Measurements from ENCODE around the gene USP54.

The USP54 gene

DNA sequence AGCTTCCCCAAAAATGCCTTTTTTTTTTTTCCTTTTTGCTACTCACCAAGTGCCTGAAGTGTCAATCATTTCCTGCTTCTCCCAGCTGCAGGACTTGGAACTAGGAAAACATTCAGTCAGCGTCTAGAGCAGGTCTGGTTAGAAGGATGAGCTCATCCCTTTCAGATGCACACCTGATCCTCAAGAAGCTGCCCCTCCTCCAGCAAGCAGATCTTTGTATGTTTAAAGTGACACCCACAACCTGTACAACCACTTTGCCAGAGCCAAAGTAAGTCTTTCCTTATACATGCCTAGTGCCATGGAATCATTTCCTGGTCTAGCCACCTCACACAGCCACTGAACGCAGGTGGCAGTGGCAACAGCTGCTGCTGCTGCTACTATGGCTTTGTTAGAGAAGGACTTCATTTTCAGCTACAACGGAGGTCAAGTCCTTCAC lies 10.4 kb upstream of the USP54 start (continued):
- TF ChIP-seq, protein P1, sequence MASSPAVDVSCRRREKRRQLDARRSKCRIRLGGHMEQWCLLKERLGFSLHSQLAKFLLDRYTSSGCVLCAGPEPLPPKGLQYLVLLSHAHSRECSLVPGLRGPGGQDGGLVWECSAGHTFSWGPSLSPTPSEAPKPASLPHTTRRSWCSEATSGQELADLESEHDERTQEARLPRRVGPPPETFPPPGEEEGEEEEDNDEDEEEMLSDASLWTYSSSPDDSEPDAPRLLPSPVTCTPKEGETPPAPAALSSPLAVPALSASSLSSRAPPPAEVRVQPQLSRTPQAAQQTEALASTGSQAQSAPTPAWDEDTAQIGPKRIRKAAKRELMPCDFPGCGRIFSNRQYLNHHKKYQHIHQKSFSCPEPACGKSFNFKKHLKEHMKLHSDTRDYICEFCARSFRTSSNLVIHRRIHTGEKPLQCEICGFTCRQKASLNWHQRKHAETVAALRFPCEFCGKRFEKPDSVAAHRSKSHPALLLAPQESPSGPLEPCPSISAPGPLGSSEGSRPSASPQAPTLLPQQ (tag by site-specific recombination; IDR thresholded peaks at IDR 0.05) = 0 out of 2 replicates have a peak, but pooled peaks have one; percentile 18
- TF ChIP-seq KLF10 (tag by site-specific recombination; IDR thresholded peaks at IDR 0.05) = no peak

DNA sequence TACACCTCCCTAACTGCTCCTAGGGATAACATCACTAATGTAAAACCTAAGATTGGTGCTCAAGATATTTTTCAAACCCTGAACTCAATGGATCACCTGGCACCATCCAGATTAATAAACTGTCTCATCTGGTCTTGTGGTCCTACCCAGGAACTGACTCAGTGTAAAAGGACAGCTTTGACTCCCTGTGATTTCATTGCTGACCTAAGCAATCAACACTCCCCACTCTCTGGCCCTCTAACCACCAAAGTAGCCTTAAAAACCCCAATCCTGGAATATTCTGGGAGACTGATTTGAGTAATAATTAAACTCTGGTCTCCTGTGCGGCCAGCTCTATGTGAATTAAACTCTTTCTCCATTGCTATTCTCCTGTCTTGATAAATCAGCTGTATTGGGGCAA lies 6.2 kb upstream of the USP54 start:
- ChIA-PET CTCF (interaction anchor here (0.6 kb wide), 1 partner anchor 564 kb away, joined by 4 read pairs; no protein-coding TSS in a partner anchor), POLR2A (no interaction called here)
- TF ChIP-seq, protein P2, sequence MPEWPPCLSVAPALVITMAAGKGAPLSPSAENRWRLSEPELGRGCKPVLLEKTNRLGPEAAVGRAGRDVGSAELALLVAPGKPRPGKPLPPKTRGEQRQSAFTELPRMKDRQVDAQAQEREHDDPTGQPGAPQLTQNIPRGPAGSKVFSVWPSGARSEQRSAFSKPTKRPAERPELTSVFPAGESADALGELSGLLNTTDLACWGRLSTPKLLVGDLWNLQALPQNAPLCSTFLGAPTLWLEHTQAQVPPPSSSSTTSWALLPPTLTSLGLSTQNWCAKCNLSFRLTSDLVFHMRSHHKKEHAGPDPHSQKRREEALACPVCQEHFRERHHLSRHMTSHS (tag by site-specific recombination; IDR thresholded peaks at IDR 0.05) = no peak
- TF ChIP-seq SP7 (tag by site-specific recombination; IDR thresholded peaks at IDR 0.05) (no peak), ZNF843 (tag by site-specific recombination; IDR thresholded peaks at IDR 0.05) (no peak), ZBTB48 (tag by site-specific recombination; IDR thresholded peaks at IDR 0.05) (no peak), YY1 (tag by site-specific recombination; IDR thresholded peaks at IDR 0.05) (no peak), ZNF311 (tag by site-specific recombination; IDR thresholded peaks at IDR 0.05; ENCODE audit: borderline replicate concordance) (no peak), ZNF23 (tag by site-specific recombination; IDR thresholded peaks at IDR 0.05; ENCODE audit: borderline replicate concordance) (no peak)
- TF ChIP-seq, protein P3, sequence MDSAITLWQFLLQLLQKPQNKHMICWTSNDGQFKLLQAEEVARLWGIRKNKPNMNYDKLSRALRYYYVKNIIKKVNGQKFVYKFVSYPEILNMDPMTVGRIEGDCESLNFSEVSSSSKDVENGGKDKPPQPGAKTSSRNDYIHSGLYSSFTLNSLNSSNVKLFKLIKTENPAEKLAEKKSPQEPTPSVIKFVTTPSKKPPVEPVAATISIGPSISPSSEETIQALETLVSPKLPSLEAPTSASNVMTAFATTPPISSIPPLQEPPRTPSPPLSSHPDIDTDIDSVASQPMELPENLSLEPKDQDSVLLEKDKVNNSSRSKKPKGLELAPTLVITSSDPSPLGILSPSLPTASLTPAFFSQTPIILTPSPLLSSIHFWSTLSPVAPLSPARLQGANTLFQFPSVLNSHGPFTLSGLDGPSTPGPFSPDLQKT (IDR thresholded peaks at IDR 0.05; ENCODE audit: borderline replicate concordance, low read depth, low read length) = no peak
- TF ChIP-seq, protein P4, sequence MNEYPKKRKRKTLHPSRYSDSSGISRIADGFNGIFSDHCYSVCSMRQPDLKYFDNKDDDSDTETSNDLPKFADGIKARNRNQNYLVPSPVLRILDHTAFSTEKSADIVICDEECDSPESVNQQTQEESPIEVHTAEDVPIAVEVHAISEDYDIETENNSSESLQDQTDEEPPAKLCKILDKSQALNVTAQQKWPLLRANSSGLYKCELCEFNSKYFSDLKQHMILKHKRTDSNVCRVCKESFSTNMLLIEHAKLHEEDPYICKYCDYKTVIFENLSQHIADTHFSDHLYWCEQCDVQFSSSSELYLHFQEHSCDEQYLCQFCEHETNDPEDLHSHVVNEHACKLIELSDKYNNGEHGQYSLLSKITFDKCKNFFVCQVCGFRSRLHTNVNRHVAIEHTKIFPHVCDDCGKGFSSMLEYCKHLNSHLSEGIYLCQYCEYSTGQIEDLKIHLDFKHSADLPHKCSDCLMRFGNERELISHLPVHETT (tag by site-specific recombination; IDR thresholded peaks at IDR 0.05) = no peak
- TF ChIP-seq, protein P5, sequence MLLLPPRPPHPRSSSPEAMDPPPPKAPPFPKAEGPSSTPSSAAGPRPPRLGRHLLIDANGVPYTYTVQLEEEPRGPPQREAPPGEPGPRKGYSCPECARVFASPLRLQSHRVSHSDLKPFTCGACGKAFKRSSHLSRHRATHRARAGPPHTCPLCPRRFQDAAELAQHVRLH (tag by site-specific recombination; IDR thresholded peaks at IDR 0.05) = no peak

DNA sequence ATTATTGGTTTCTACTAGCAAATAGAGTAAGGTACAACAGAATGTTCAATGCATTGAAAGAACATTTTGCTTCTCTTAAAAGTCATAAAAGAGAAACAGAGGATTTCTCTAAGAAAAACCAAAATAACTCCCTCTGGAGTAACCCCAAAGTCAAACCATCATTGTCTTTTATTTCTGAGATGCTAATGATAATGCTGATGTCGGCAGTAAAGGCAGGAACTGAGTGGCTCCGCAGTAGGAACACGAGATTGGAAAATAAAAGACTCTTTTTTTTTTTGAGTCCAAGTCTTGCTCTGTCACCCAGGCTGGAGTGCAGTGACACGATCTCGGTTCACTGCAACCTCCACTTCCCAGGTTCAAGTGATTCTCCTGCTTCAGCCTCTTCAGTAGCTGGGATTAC lies 2.7 kb upstream of the USP54 start:
- ChIA-PET CTCF (interaction anchor here (0.7 kb wide), 1 partner anchor 83 kb away, joined by 3 read pairs; no protein-coding TSS in a partner anchor), POLR2A (no interaction called here)
- no peak overlapping the region for H3K4me3 ChIP-seq (ENCODE audit: low read depth, low read length)
- peaks cover 14% of the 10 kb centered on the region; the same call in 1 of the 2 replicates for H3K4me1 ChIP-seq (ENCODE audit: control insufficient read depth, insufficient read depth, low read length)
- H3K27ac ChIP-seq (ENCODE audit: extremely low read depth, low read depth, low read length) = no peak overlapping the region
- H3K36me3 ChIP-seq (ENCODE audit: control insufficient read depth in 2 of 2, insufficient read depth in 1 of 2, low read length in 2 of 2) = no peaks in the 10 kb centered on the region
- H3K9me3 ChIP-seq (ENCODE audit: control insufficient read depth, insufficient read depth, low read depth, low read length) = no peaks in the 10 kb centered on the region
- TF ChIP-seq, protein P3 (IDR thresholded peaks at IDR 0.05; ENCODE audit: borderline replicate concordance, low read depth, low read length) = no peak
- no peak for TF ChIP-seq ZNF48 (tag by site-specific recombination; IDR thresholded peaks at IDR 0.05)
- no peak for TF ChIP-seq ZNF416 (tag by site-specific recombination; IDR thresholded peaks at IDR 0.05)
- TF ChIP-seq MEIS1 (CRISPR knock-in tag; IDR thresholded peaks at IDR 0.05; ENCODE audit: borderline replicate concordance) = no peak
- no peak for TF ChIP-seq GLIS1 (tag by site-specific recombination; IDR thresholded peaks at IDR 0.05)
- no peak for TF ChIP-seq ZNF157 (tag by site-specific recombination; IDR thresholded peaks at IDR 0.05)
- TF ChIP-seq GLI2 (tag by site-specific recombination; IDR thresholded peaks at IDR 0.05; ENCODE audit: borderline replicate concordance, low read depth) = no peak

More for the DNA sequence above, 6.2 kb upstream of the USP54 start:
- Histone ChIP-seq H3K9me3 (ENCODE audit: control insufficient read depth, insufficient read depth, low read depth, low read length) (no peaks in the 10 kb centered on the region), H3K27ac (ENCODE audit: extremely low read depth, low read depth, low read length) (no peak overlapping the region), H3K4me3 (ENCODE audit: low read depth, low read length) (no peak overlapping the region), H3K36me3 (ENCODE audit: control insufficient read depth in 2 of 2, insufficient read depth in 1 of 2, low read length in 2 of 2) (no peaks in the 10 kb centered on the region), H3K4me1 (ENCODE audit: control insufficient read depth, insufficient read depth, low read length) (peaks cover 2% of the 10 kb centered on the region; the same call in 1 of the 2 replicates)

All from HEK293 (cell line).